COLO829 (cell line): ENCODE results near the gene LRRC28.

Source experiments
- DNase-seq: peaks from one replicate; pipeline ENCODE4 v3.0.0; 2012; ENCODE audit warnings: low spot score

LRRC28 gene

DNA sequence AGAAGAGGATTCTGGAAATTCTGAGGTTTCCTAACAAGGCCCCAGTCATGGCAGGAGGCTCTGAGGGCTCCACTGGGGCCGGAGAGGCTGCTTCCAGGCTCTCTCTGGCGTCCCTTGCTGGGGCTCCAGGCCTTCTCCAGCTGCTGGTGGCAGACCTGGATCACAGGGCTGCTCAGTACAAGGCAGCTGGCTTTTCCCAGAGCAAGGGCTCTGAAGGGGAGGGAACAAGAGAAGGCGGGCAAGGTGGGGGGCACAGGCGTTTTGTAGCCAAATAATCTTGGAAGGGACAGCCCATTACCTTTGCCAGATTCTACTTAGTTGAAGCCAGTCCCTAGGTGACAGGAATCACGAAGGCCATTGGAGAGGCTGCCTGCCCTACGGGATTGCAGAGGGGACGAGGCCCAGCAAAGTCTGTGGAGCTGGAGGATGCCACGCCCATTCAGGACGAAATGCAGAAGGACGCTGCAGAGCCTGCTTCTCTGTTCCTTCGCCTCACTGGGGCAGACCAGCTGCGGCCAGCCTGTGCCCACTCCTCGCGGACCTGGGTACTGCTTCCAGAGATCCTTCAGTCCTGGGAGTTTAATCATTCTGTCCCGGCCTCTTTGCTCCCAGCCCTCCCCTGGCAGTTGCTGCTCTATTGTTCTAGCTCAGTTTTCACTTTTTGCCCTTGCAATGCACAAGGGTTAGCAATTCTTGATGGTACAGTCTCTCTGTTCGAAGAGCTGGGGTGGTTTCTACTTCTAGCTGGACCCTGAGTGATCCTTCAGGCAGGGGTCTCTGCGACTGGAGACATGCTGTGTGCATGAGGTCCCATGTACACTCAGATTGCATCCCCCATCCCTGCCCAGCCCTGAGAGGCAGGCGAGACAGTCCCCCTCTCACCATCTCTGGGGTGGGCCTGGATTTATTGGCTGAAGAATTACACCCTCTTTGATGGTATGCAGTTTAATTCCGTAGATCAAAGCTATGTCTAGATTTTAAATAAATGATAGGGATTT, 165.2 kb downstream of the LRRC28 start:
- no peak for DNase-seq

GRCh38 chr15:99421172-99421656, 169.9 kb downstream of the LRRC28 start:
- DNase-seq: no peak

GRCh38 chr15:99421758-99422157, 170.5 kb downstream of the LRRC28 start:
- DNase-seq: no peak

- DNase-seq: no peak
These were observed 172.2 kb downstream of the LRRC28 start for GRCh38 chr15:99423186-99424130.

GRCh38 chr15:99424131-99424571, 172.9 kb downstream of the LRRC28 start:
- DNase-seq: no peak

DNA sequence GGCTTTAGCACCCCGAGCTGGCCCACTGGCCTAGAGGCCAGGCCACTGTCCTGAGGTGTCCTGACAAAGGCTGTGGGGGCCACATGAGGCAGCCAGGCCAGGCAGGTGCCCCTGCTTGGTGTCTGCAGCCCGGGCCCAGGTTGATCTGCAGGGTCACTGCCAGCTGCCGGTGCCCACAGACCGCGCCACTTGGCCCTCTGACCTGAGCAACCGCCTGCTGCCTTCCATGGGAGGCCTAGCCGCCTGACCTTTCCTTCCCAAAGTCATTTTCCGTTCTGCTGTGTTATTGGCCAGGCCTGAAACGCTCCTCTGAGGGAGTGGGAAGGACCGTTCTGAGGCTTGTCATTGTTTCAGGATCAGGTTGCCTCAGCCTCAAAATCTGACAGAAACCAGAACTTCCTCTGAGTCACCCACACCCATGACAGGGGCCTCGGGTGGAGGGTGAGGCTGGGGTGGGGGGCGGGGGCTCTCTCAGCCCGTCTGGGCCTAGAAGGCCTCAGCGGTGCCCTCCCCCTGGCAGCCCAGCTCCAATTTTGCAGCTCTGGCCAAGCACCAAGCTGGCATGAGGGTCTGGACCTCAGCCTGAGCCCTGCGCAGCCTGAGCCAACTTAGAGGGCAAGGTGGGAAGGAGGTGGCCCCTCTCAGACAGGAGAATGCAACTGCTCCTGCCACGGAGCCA, 173.8 kb downstream of the LRRC28 start:
- peak; percentile 94 for DNase-seq

DNA sequence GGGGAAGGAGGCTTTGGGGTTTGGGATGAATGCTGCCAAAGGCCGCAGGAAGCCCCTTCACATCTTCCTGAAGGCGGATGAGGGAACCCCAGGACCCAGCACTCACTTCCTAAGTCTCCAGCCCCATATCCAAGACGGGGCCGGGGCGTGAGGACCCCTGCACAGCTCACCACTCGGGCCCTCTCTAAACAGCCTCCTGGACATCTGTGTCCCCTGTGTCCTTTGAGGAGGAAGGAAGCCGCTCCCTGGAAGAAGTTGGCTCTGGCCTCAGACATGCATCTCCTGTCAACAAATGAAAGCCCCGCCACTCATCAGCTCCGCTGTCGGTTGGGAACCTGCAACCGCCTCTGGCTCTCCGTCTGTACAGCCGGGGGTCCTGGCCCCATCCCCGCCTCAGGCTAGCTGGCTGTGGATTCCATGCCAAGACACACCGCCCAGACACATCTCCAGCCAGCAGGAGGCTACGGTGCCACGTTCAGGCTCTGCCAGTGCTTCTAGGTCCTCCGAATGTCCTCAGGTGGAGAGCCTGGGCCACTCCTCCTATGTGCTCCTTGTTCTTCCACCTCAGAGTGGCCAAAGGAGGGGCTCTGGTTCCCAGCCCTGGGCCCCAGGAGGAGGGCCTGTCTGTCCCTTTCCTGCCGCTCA, 174.5 kb downstream of the LRRC28 start:
- DNase-seq: no peak

- DNase-seq: no peak
These were observed 175.3 kb downstream of the LRRC28 start for GRCh38 chr15:99426431-99427105.

DNA sequence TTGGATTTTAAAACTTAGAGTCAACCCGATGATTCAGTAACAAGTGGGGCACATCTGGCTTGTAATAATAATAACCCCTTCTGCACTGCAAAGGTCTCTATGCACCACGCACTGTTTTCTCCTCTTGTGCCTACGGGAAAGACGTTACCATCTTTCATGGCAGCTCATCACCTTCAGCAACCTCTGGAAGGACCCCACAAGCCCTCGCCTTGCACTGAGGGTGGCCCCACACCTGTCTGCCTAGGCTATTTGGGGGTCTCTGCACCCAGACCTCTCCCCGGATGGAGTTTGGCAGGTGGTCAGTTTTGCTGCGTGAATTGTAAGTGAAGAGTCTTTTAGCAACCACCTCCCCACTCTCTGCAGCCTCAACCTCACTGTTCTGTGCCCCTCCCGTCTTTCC, 175.9 kb downstream of the LRRC28 start:
- no peak for DNase-seq

DNA sequence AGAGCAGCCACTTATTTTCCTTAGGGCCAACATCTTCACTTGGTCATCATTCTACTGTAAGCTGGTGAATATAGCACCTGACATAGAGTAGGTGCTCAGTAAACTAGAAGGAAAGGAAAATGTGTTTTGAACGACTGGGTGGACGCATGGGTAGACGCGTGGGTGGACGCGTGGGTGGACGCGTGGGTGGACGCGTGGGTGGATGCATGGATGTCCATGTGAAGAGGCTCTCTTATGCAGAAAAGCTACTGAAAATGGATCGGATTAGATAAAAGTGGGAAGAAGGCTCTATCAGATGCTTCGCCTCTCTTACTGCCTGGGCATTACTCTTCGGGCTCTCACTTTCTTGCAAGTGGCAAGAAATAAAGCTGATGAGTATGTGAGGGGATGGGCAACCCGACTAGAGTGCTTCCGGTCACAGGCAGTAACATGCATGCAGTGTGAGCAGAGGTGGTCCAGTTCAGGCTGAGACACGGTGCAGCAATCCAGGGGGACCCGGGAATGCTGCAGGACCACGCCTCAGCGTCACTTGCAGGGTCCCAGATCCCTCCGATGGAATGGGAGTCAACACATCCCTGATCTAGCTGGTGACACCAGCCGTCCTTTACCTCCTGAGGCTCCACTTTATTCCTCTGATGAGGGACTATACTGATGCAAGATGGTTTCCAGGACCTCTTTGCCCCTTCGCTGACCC, 176.5 kb downstream of the LRRC28 start:
- DNase-seq: no peak

DNA sequence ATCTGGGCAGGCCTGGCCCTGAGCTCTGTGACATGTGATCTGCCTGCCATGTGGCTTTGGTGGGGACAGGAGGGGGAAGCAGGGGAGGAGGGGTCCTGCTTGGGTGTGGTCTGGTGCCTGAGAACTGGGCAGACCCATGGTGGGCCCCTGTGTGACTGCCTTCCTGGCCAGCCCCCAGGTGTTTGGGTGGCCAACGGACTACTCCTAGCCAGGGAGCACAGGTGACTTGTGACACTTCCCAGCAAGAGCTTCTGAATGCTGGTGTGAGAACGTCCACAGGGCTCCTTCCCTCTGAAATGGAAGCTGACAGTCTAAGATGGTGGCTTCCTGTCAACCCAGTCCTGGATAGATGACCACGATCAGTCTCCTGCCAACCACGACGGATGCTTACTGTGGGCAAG, 178.4 kb downstream of the LRRC28 start:
- DNase-seq: no peak

DNA sequence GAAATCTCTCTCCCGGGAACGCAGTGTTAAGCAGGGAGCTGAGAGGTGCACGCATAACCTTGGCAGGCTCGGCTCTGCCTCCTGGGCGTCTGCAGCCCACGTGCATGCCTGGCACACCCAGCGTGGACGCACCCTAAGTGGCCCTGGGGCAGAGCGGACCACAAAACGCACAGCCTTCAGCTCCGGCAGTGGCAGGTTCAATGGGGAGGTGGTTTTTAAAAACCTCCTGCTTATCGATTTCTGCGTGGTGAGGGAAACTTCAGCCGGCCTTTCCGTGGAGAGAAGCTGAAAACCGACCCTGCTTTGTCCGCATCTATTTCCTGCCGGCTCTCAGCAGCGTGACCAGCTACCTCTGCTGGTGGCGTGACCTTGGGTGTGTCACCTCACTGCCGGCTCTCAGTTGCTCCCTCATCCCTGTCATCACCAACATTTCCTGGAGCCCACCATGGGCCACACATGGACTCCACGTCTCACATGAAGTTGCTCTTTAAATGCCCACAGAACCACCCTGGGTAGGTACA, 179.7 kb downstream of the LRRC28 start:
- no peak for DNase-seq

- DNase-seq: no peak
These were observed 180.4 kb downstream of the LRRC28 start for GRCh38 chr15:99431661-99432091.

GRCh38 chr15:99432271-99433025, 181.2 kb downstream of the LRRC28 start:
- DNase-seq: no peak

- DNase-seq: no peak
These were observed 181.9 kb downstream of the LRRC28 start for GRCh38 chr15:99433026-99433756.

DNA sequence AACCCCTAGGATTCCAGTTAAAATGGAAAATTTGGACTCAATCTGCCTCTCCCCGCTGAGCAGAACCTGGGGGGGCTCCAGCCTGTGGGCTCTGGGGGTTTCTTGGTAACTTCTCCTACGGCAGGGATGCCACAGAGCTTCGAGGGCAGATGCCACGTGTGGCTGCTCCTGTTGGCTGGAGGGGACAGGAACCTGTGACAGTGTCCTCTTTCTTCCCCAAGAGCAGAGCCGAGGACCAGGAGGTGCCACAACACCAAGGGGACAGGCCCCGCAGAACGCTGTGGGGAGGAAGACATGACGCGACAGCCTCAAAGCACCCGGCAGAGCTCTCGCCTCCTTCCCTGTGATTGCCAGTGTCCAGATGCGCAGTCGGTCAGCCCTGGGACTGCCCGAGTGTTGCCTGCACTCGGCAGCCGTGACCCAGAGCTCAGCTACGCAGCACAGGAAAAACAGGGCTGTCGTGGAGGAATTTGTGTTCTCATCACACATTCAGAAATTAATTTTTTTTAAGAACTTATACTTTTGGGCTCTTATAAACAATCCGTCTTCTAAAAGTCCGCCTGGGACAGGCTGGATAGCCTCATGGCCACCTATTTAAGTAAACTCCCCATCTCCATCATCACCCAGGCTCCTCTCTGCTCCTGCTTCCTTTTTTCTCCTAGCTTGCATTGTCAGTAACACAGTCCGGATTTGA, 182.6 kb downstream of the LRRC28 start:
- DNase-seq: no peak

DNA sequence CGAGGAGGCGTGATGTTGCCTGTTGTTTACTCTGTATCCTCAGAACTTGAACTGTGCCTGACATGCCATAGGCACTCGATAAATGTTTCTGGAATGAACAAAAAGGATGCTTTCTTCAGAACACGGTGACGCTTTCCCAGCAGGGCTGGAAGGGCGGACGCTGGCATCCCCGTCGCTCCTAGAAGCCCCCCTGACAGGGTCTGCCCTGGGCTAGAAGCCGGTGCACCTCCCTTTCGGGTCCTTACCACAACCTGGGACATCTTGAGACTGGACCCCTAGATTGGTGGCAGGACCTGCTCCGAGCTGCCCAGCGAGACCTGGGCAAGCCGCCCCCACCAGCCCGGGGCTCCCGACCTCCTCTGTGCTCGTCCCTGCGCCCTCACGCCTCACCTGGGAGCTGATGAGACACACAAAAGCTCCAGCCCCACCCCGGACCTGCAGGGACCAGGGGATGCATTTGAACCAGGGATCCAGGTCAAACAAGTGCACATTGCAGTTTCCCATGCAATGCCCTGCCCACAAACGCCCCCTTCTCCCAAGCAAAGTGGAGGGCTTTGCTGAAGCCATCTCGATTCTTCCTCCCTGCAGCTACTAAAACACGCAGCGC, 183.3 kb downstream of the LRRC28 start:
- DNase-seq: no peak
